GM23338 (cell line): ENCODE data around the gene UNKL.

ENCODE experiments used
- CREB1 ChIP-seq: fragments of 250-450 bp; sonication (Bioruptor Pico); IDR thresholded peaks from 2 replicates; pipeline ENCODE4 v1.5.0; 2020; ENCODE audit warnings: low read depth, mild to moderate bottlenecking, moderate library complexity
- EZH2 ChIP-seq: fragments of 200-600 bp; sonication (generic); IDR thresholded peaks from one replicate; pipeline ENCODE4 v1.8.0; 2017; ENCODE audit warnings: antibody characterized with exemption, mild to moderate bottlenecking, low read depth; ENCODE audit not compliant: unreplicated experiment
- EZH2phosphoT487 ChIP-seq: fragments of 200-600 bp; sonication (generic); IDR thresholded peaks from one replicate; pipeline ENCODE4 v1.8.1; 2018; ENCODE audit warnings: antibody characterized with exemption; ENCODE audit not compliant: unreplicated experiment
- JUNB ChIP-seq: IDR thresholded peaks from one replicate; pipeline ENCODE4 v1.6.1; 2016; ENCODE audit warnings: antibody characterized with exemption; ENCODE audit not compliant: unreplicated experiment
- NANOG ChIP-seq: IDR thresholded peaks from 2 replicates; pipeline ENCODE4 v1.6.1; 2016; ENCODE audit warnings: antibody characterized with exemption, borderline replicate concordance
- POLR2AphosphoS5 ChIP-seq: IDR thresholded peaks from 2 replicates; pipeline ENCODE4 v1.6.1; 2016; ENCODE audit warnings: antibody characterized with exemption, low read depth
- REST ChIP-seq: IDR thresholded peaks from one replicate; pipeline ENCODE4 v1.6.1; 2018; ENCODE audit warnings: antibody characterized with exemption; ENCODE audit not compliant: unreplicated experiment
- STAT1 ChIP-seq: IDR thresholded peaks from one replicate; pipeline ENCODE4 v1.6.1; 2016; ENCODE audit warnings: antibody characterized with exemption; ENCODE audit not compliant: unreplicated experiment
- ZNF114 ChIP-seq: fragments of 250-450 bp; sonication (Bioruptor Pico); IDR thresholded peaks from 2 replicates; pipeline ENCODE4 v1.5.0; 2020; ENCODE audit warnings: mild to moderate bottlenecking, moderate library complexity
- ZNF331 ChIP-seq: fragments of 250-450 bp; sonication (Bioruptor Pico); IDR thresholded peaks from 2 replicates; pipeline ENCODE4 v1.5.0; 2020; ENCODE audit warnings: low read depth, mild to moderate bottlenecking, moderate library complexity
- TF ChIP-seq, protein P1 (sequence below), 2 experiments: fragments of 200-600 bp in 1 of 2; sonication (generic) in 1 of 2; conservative IDR thresholded peaks; 2 replicates each; pipeline versions ENCODE4 v1.5.1 to v1.6.1; 2016 to 2017; ENCODE audit warnings: antibody characterized with exemption in 2 of 2, low read depth in 2 of 2, mild to moderate bottlenecking in 2 of 2, moderate library complexity in 1 of 2

DNA sequence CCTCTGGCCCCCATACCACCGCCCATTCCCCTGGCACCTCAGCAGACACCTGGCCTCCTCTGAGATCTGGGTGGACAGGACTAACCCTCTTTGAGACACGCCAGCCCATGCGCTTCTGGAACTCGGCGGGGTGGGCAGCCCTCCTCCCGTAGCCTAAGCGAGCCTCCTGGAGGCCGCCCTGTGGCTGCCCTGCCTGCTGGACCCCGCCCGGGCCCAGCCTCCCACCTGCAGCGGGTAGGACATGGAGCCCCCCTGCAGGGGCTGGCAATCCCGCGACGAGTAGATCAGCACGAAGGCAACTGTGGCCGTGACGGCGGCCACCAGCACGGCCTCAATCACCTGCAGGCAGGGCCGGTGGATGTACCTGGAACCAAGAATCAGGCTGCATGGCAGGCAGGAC lies 38.0 kb upstream of the UNKL start:
- TF ChIP-seq EZH2 (no peak), NANOG (no peak), REST (no peak), POLR2AphosphoS5 (no peak), CREB1 (CRISPR knock-in tag) (no peak), EZH2phosphoT487 (no peak), ZNF114 (CRISPR knock-in tag) (no peak), JUNB (no peak), STAT1 (no peak), ZNF331 (CRISPR knock-in tag) (no peak)
- TF ChIP-seq, protein P1, sequence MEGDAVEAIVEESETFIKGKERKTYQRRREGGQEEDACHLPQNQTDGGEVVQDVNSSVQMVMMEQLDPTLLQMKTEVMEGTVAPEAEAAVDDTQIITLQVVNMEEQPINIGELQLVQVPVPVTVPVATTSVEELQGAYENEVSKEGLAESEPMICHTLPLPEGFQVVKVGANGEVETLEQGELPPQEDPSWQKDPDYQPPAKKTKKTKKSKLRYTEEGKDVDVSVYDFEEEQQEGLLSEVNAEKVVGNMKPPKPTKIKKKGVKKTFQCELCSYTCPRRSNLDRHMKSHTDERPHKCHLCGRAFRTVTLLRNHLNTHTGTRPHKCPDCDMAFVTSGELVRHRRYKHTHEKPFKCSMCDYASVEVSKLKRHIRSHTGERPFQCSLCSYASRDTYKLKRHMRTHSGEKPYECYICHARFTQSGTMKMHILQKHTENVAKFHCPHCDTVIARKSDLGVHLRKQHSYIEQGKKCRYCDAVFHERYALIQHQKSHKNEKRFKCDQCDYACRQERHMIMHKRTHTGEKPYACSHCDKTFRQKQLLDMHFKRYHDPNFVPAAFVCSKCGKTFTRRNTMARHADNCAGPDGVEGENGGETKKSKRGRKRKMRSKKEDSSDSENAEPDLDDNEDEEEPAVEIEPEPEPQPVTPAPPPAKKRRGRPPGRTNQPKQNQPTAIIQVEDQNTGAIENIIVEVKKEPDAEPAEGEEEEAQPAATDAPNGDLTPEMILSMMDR (conservative IDR thresholded peaks at IDR 0.05; ENCODE audit: low read depth in 2 of 2), result no peak
